ENCODE measurements around the gene UBN2.

DNA sequence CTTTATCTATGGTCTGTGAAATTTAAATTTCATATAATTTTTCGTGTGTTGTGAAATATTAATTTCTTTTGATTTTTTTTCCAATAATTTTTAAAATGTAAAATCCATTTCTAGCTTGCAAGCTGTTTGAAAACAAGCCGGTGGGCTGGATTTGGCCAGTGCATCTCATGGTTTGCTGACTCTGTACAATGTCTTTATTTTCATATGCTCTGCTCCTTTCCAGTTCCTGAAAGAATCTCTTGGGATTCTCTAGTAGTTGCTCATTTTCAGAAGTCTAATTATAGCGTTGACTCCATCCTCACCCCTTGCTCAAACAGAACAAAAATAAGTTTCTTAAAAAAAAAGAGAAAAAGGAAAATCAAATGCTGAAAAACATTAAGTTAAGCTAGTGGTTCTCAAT lies 21.4 kb downstream of the UBN2 start:
- TF ChIP-seq, protein P1, sequence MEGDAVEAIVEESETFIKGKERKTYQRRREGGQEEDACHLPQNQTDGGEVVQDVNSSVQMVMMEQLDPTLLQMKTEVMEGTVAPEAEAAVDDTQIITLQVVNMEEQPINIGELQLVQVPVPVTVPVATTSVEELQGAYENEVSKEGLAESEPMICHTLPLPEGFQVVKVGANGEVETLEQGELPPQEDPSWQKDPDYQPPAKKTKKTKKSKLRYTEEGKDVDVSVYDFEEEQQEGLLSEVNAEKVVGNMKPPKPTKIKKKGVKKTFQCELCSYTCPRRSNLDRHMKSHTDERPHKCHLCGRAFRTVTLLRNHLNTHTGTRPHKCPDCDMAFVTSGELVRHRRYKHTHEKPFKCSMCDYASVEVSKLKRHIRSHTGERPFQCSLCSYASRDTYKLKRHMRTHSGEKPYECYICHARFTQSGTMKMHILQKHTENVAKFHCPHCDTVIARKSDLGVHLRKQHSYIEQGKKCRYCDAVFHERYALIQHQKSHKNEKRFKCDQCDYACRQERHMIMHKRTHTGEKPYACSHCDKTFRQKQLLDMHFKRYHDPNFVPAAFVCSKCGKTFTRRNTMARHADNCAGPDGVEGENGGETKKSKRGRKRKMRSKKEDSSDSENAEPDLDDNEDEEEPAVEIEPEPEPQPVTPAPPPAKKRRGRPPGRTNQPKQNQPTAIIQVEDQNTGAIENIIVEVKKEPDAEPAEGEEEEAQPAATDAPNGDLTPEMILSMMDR (IDR thresholded peaks at IDR 0.05; ENCODE audit: insufficient read depth, low read length, poor library complexity, severe bottlenecking) = no peak
- no peak for TF ChIP-seq EZH2phosphoT487 (conservative IDR thresholded peaks at IDR 0.05; ENCODE audit: low read length)

Measured in SU-DHL-6 (cell line).